ENCODE results near the gene MAST4.

The MAST4 gene

DNA sequence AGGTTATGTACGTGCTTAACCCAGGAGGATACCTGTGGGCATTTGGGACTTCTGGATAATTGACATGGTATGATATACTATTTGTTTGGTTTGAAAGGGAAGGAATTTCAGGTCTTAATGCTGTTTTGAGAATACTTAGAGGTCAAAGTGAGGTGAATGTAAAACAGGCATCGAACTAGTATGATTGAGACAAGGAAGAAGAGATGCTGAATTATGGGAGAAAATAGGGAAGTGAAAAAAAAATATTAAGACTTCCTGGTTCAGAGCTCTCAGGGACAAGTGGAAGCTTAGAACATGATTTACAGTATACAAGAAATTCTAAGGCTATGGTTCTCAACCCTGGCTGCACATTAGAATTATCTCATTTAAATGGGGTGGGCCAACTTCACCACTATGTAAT is 485.1 kb downstream of the MAST4 start:
- no peak for DNase-seq (ENCODE audit: low read depth in 2 of 2)

DNA sequence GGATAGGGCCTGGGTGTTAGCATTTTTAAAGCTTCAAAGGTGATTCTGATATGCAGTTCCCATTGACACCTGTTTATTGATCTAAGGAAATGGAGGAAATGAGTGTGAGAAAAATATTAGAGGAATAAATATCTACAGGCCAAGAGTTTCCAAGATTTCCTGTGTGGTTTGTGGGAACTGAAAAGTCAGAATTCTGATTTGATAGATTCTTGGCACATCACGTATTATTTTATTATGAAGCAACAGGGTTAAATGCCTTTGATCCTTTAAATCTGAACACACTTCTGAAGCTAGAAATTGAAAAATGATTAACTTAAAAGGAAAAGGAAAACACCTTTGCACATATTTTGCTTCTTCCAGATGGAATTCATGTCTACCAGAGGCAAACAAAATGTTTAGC is 486.7 kb downstream of the MAST4 start:
- DNase-seq (ENCODE audit: low read depth in 2 of 2) = no peak

DNA sequence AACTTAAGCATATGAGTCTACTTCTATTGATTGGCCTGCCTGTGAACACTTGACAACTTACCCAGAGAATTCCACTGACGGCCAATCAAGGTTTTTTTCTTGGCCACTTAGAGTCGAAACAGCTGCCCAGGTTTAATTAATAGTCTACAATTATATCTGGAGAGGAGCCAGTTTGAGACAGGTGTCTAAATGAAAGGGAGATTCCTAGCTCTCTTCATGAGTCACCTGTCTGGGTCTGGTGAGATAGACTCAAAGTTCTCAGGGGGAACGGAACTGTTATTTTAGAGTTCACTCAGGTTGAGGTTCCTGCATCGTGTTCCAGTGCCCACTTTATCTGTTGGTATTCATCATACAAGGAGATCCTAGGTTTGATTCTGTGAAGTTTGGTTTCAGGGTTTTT is 489.4 kb downstream of the MAST4 start:
- no peak for DNase-seq (ENCODE audit: low read depth in 2 of 2)

DNA sequence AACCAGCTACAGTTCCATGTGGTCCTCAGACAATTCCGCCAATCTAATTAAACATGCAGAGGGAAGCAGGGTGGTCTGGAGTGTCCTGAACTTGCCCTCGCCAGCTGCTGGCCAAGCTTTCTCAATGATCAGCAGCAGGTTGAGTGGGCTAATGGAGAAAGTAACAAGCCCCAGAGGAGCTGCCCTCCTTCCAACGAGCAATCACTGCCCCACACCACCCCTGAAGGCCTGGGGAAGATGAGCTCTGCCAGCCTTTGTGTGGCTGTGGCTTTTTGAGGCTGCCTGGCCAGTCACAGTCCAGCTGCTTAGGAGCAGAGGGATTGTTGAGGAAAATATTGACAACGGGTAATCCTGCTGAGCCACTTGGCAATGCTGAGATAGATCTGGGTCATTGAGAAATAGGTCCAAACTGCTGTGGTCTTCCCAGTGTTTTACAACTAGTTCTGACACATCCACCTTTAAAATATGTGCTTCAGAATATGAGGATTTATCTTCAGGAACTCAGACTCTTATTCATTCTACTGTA is 493.1 kb downstream of the MAST4 start:
- no peak for DNase-seq (ENCODE audit: low read depth in 2 of 2)

DNA sequence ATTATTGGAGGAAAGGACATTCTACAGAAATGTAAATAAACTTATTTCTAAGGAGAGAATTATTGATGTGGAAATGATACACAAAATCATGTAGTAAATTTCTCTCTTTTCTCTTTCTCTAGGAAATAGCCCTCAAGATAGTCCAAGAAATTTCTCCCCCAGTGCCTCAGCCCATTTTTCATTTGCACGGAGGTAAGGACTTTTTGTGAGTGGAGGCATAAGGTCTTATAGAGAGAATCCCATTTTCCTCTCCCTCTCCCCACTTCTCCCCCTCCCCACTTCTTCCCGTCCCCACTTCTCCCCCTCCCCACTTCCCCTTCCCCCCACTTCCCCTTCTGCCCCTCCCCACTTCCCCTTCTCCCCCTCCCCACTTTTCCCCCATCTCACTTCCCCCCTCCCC is 493.8 kb downstream of the MAST4 start:
- DNase-seq (ENCODE audit: low read depth in 2 of 2) = no peak

DNA sequence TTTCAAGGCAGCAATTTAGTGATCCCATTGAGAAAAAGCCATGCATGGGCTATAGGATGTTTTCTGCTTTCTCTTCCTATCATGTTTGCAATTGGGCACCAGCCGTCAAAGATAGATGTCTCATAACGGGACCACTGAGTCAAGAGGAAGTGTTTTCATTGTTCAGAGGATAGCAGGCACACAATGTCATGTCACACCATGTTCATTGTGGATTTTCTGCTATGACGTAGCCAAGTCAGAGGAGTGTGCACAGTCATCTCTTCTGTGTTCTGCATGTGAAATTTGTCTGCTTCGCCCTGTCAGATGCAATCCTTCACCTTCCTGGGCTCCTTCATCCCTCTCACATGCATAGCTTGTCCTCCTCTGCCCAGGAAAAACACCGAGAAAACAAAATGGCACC is 494.4 kb downstream of the MAST4 start:
- DNase-seq (ENCODE audit: low read depth in 2 of 2) = no peak

DNA sequence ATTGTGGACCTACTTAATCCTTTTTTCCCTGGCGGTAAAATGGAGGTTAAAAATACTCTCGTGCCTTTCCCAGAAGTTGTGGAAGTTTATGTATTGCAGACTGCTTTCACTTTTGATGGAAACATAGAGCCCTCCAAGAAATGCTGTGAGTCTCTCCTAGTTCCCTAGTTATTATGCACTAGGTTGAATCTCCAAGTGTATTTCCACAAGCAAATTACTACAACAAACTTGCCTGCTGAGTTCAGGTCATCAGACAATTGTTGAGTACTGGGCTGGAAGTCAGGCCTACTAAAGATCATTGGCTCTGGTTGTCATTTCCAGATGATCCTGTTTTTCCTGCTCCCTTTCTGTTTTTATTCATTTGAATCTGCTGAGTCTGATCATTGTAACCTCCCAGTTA is 496.3 kb downstream of the MAST4 start:
- no peak for DNase-seq (ENCODE audit: low read depth in 2 of 2)

DNA sequence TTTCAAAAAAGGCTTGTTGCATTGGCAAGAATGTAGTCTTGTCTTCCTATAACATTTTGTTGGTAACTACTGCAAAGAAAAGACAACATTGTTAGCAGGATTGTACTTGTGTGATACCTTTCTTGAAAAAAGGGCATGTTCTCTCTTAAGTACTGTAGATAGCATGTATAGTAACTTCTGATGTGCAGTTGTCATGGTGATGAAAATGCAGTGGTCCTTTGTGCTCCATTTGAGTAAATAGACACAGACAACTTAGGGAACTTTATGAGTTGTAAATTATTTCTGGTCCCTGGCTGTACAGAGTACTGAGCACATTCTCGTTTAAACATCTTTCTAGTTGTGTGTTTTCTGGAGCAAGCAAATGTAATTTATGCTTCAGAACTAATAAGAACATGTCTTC is 497.1 kb downstream of the MAST4 start:
- no peak for DNase-seq (ENCODE audit: low read depth in 2 of 2)

DNA sequence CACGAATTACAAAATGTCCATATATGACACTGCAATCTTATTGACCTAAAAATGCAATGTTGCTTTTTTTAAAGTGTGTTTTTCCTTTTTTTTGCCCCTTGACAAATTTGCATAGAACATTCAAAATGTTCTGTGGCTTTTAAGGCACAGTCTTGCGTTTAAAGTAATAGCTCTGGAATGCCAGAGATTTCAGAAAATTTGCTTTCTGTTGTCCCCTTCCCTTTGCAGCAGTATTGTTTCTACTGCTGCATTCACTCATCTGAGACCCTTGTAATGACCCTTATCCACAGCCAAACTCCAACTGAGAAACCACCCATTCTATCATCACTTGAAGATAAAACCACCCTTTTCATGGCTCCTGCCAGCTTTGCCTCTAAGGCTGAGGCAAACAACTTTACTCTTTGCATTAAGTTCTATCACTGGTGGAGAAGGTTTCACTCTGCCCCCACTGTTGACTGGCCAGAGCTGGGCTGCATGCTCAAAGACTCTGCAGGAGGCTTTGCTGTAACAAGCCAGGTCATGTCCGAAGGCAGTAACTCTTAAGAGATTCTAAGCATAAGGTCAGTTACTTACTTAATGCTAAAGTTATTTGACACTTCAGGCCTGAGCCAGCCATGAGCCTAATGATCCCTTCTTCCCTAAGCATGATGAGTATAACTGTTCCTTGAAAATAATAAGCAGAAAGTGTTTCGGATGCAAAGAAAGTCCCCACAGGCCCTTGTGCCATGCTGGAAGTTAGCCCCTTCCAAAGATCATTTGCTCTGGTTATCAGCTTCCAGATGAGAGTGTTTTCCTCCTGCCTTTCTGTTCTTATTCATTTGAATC is 498.5 kb downstream of the MAST4 start:
- DNase-seq (ENCODE audit: low read depth in 2 of 2) = peak in 1 of 2 experiments; percentile 2

DNA sequence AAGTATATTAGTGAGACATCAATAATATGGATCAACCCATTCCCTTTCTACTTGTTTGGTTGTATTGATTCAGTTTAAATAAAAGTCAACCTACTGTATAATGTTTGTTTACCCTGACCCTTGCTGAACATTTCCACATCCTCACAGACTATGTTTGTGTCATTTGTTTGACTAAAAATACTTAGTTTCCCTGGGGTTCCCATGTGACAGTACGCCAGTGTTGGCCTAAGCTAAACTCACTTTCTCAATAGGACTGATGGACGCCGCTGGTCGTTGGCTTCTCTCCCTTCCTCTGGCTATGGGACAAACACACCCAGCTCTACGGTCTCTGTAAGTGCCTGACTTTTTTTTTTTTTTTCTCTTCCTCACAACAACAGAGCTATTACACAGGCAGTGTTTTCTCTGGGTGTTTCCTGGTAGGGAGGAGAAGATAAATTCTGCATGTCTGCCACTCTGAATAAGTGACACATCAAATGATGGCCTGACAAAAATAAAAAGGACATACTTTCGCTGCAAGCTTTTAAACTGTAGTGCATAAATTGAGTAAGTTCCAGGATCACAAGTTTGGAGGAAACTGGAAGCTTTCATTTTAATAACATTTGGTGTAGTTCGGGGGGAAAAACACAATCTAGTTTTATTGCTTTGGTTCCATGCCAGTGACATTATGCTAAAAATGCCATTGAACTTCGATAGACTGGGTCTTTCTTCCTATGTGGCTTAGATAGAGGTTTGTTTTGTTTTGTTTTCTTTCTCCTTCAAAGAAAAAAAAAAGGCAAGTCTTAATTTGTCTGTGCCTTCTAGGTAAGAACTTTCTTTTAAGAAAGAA is 499.4 kb downstream of the MAST4 start:
- DNase-seq (ENCODE audit: low read depth in 2 of 2) = no peak

DNA sequence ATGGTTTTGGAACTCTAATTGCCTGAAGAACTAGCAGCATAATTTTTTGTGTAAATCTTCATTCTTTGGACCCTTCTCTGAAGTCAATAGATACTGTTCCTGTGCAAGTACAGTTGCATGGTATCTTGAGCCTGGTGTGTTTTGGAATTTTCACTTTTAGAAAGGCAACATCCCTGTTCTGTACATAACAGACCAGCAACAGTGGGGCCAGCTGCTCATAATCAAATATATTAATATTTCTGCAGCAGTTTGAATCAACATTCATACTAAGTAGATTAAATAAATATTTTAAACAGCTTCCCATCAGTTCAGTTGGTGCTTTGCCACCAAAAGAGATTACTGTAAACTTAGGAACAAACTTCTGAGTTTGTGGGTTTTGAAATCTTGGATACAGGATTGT is 502.5 kb downstream of the MAST4 start:
- DNase-seq (ENCODE audit: low read depth in 2 of 2) = no peak

DNA sequence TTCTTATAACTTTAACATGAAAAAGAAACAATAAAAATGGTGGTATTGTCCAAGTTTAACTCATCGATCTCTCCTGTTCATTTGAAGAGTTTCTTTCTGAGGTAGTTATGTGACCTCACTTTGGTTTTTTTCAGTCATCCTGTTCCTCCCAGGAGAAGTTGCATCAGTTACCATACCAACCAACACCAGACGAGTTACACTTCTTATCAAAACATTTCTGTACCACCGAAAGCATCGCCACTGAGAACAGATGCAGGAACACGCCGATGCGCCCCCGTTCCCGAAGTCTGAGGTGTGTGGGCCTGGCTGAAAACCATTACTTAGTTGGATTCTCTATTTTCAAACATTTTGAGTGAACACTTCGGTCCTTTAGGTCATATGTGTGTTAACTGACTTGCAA is 504.1 kb downstream of the MAST4 start:
- no peak for DNase-seq (ENCODE audit: low read depth in 2 of 2)

DNA sequence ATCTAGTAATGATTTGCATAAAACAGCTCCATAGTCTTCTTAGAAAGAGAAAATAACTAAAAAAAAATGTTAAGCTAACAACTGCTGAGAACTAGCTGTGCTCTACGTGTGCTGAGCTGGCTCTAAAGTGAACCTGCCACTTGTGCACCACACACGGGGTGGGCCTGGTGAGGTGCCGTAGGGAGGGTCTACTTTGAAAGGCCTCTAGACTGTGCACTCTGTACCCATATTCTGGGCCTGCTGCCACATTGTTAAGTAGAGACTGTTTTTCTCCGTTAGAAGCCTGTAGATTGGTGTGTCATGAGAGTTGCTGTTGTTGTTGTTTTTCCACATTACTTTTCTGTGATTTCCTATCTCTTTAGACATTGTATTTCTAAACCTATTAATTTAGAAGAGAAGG is 506.5 kb downstream of the MAST4 start:
- DNase-seq (ENCODE audit: low read depth in 2 of 2) = no peak

DNA sequence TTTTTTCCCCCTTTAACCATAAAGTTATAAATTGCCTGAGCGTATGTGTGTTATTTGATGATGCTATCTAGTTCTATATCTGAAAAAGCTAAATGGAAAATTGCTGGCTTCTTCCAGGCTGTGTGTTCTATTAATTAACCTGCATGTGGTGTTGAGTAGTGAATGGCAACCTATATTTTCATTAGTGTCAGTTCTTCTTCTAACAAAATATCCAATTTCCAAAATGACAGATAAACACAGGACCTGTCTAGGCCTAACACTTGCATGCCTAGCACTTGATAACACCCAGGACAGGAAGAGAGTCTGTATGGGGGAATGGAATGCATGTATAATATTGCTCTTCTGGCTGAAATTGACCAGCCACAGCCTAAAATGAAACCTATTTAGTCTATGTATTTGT is 508.7 kb downstream of the MAST4 start:
- no peak for DNase-seq (ENCODE audit: low read depth in 2 of 2)

DNA sequence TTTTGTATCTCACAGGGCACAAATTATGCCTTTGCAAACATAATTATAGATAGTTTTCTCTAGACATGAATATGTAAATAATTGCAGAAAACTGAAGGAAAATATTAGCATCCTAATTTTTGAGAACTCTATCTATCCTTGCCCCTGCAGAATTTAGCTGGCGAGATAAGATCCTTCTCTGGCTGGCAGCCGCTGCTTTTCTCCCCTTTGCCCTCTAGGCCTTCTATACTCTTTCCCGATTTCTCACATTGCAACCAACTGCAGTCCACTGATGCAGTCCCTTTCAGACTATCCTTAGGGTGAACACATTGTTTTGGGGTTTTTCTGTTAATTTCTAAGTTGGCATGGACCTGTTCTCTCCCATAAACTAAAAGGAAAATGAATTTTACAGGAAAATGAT is 509.1 kb downstream of the MAST4 start:
- no peak for DNase-seq (ENCODE audit: low read depth in 2 of 2)

DNA sequence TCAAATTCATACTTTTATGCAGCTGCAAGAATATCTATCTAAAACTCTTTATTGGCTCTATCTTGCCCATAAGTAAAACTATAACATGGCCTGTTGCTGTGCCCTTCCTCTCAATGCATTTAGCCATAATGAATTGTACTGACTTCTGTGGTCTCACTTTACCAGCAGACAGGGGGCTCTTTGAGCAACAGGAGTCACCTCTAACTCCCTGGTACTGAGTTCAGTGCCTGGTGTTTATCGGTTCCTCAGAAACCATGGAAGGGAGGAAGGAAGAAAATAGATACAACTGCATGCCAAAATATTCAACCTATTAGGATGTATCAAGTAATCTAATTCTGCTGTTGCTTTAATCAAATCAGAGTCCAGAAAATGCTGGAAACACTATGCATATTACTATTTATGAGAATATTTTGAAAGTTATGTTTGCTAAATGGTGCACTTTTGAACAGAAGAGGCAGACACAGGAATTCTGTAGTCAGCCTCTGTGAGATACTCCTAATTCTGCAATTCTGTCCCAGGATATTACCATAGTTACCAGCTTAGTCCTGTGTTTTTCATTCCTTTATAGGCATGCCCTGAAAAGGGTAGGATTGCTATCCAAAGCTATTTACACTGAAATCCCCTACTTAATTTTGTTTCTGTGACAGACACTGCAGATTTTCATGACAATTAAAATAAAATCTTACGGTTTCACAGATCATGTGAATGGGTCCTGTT is 510.6 kb downstream of the MAST4 start:
- DNase-seq (ENCODE audit: low read depth in 2 of 2) = no peak

DNA sequence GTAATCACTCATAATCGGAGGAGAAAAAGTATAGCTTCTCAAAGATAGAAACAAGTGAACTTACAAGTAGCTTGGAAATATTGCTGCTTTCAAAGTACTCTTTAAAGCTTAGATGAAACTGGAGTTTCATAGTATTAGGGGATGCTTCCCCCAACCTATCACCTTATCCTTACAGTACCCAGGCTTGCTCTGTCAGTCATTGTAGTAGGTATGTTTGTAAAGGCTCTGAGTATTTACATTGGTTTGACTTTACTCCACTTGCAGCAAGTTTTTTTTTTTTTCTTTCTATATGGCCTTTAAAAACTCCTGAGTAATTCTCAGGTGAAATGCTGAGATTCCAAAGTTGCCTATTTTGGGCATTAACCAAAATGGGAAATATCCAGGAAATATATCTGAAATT is 515.6 kb downstream of the MAST4 start:
- no peak for DNase-seq (ENCODE audit: low read depth in 2 of 2)

DNA sequence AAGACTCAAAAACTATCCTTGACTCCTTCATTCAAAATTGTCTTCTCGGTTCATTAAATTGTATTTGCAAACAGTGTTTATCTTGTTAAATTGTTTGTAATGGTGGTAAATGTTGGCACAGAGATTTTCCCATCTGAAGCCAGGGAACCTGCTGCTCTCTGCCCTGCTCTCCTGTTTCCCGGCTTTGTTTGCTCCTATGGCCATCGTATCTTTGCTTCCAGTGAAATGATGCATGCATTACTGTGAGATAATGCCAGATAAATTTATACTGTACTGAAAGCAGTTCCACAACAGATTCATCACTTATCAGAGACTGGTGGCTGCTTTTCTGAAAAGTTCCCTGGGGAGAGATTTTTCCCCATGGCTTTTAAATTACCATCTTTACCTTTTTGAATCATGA is 519.1 kb downstream of the MAST4 start:
- DNase-seq (ENCODE audit: low read depth in 2 of 2) = no peak

DNA sequence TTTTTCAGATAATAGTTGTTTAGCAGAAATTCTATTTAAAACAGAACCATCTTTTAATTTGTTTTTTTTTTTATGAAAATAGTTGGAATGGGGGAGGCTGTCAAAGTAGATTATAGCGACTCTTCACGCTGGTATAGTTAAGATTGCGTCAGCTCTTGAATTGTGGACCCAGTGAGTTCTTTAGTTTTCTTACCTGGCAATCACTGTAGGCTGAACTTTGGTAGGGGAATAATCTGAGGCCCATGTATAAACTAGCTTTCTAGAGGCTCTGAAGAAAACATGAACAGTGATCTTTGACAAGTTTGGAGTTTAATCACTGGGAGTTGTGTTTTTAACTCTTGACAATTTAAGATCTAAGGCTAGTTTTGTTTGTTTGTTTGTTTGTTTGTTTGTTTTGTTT is 519.6 kb downstream of the MAST4 start:
- DNase-seq (ENCODE audit: low read depth in 2 of 2) = no peak

DNA sequence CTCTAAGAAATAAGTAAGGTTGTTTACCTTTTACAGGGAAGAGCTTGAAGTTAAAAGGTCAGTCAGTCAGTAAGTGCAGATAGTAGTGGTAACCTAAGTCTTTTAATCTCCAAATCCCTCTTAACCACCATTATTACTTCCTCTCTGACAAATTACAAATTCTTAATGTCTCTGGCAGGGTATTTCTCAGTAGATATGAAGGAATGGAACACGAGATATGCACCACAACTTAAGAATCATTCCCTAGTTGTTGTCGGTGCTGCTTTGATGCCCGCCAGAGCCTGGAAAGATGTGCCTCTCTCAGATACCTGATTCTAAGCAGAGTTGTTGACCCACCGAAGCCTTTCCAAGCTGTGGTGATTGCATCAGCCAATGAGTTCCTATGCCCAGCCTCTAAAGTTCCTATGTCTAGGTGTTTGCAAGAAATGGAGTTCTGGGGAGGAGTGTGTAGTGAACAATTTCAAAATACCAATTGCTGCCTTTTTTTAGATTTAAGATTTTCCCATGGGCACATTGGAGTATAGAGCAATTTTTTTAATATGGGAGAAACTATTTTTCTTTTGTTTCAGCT is 521.9 kb downstream of the MAST4 start:
- no peak for DNase-seq (ENCODE audit: low read depth in 2 of 2)

DNA sequence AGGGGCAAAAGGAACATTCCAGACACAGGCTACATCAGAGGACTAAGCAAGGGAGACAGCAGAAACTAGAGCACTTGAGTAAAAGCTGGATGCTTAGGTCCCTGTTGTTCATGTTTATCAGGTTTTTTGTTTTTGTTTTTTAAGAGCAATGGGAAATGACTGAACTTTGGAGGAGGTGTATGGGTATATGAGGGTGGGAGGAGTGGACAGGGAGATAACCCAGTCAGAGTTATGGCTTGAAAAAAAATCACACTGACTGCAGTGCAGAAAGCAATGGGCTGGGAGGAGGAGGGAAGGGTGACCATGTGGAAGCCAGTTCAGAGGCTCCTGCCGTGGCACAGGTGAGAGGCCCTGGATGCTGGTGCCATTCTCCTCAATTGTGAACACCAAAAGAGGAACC is 522.8 kb downstream of the MAST4 start:
- no peak for DNase-seq (ENCODE audit: low read depth in 2 of 2)

DNA sequence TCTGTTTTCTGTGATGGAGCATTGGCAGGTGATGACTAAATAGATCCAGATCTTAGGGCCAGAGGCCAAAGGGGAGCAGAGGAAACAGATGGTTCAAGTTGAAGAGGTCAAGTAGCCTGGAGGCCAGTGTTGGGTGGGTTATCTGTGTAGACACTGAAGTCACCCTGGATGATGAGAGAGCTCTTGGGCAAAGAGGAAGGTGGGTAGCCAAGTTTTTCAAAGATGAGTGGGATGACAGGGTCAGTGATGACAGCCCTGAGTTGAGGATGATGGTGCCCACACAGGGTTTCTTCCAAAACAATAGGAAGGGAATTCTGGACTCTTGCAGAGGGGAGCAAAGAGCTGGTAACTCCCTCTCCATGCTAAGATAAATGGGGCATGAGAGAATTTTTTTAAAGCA is 523.8 kb downstream of the MAST4 start:
- no peak for DNase-seq (ENCODE audit: low read depth in 2 of 2)

All from fibroblast of skin of left quadriceps (primary cell).